HG03558 (cell line): ENCODE measurements around the gene TAOK3.
"Not testable (repeated sequence)": the region's sequence is repeated elsewhere in the genome, so short reads cannot be mapped to it uniquely, and the experiment has no call there.

Experiments used
- ATAC-seq: cut with Tn5 transposase; IDR thresholded peaks from one replicate; pipeline ENCODE4 v1.9.1; 2021; ENCODE audit warnings: moderate number of reproducible peaks; ENCODE audit not compliant: unreplicated experiment; ENCODE audit errors: extremely low read depth

TAOK3 gene

GRCh38 chr12:118307069-118307954 is 65.4 kb downstream of the TAOK3 start:
- ATAC-seq: no peak

- ATAC-seq: no peak
Measured at GRCh38 chr12:118304093-118304492, 68.6 kb downstream of the TAOK3 start.

GRCh38 chr12:118302053-118302452 is 70.7 kb downstream of the TAOK3 start:
- no peak for ATAC-seq

GRCh38 chr12:118299791-118300460 is 72.8 kb downstream of the TAOK3 start:
- ATAC-seq: no peak

GRCh38 chr12:118297284-118297683 is 75.4 kb downstream of the TAOK3 start:
- no peak for ATAC-seq

GRCh38 chr12:118292836-118293235 is 79.9 kb downstream of the TAOK3 start:
- no peak for ATAC-seq

GRCh38 chr12:118290130-118290529 is 82.6 kb downstream of the TAOK3 start:
- ATAC-seq: no peak

- ATAC-seq: no peak
Measured at GRCh38 chr12:118288174-118288573, 84.5 kb downstream of the TAOK3 start.

- no peak for ATAC-seq
Measured at GRCh38 chr12:118287728-118288127, 85.0 kb downstream of the TAOK3 start.

- no peak for ATAC-seq
Measured at GRCh38 chr12:118282767-118283166, 89.9 kb downstream of the TAOK3 start.

GRCh38 chr12:118278288-118278687 is 94.4 kb downstream of the TAOK3 start:
- ATAC-seq: not testable (repeated sequence)

GRCh38 chr12:118274066-118274465 is 98.6 kb downstream of the TAOK3 start:
- no peak for ATAC-seq

GRCh38 chr12:118271770-118272417 is 100.8 kb downstream of the TAOK3 start:
- no peak for ATAC-seq

GRCh38 chr12:118271183-118271582 is 101.5 kb downstream of the TAOK3 start:
- ATAC-seq: no peak

- ATAC-seq: no peak
Measured at GRCh38 chr12:118269806-118270205, 102.9 kb downstream of the TAOK3 start.

GRCh38 chr12:118259079-118259478 is 113.6 kb downstream of the TAOK3 start:
- no peak for ATAC-seq

GRCh38 chr12:118256352-118256751 is 116.4 kb downstream of the TAOK3 start:
- ATAC-seq: no peak

GRCh38 chr12:118249547-118249946 is 123.2 kb downstream of the TAOK3 start:
- ATAC-seq: no peak

GRCh38 chr12:118245886-118246285 is 126.8 kb downstream of the TAOK3 start:
- ATAC-seq: not testable (repeated sequence)

- no peak for ATAC-seq
Measured at GRCh38 chr12:118238888-118239287, 133.8 kb downstream of the TAOK3 start.

- ATAC-seq: no peak
Measured at GRCh38 chr12:118237908-118238307, 134.8 kb downstream of the TAOK3 start.
